B cell (primary cell): ENCODE results near the gene WASF2.

Experiments
- CTCF ChIP-seq: fragments of 200-600 bp; IDR thresholded peaks from one replicate; pipeline ENCODE4 v1.8.0; 2022; ENCODE audit warnings: antibody characterized with exemption, mild to moderate bottlenecking
- EZH2 ChIP-seq: IDR thresholded peaks from 2 replicates; pipeline ENCODE4 v1.6.1; 2012; ENCODE audit warnings: borderline replicate concordance, low read depth, mild to moderate bottlenecking, moderate library complexity, low read length; ENCODE audit not compliant: insufficient read depth, poor library complexity, severe bottlenecking

DNA sequence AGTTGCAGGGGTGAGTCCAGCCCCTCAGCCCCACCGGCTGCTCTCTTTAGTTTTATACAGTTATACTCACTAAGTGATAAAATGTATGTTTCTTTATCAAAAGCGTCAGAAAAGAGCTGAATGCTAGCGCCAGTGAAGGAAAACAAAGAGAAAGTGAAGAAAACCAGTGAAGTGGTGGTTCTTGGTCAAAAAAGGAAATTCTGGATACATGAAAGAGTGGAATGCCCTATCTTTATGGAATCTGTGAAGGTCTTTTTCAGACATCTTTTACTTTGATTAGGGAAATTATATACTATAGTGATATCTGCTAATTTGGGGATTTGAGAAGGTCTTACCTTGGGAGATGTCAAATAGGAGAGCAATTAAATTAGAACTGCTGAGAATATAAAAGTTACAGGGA, 56.3 kb downstream of the WASF2 start:
- TF ChIP-seq CTCF: no peak
- TF ChIP-seq EZH2: no peak
